Testis (tissue), 3 donors: ENCODE measurements around the gene LRG1. TPM values are rescaled to one million over a fixed set of nuclear protein-coding genes. Genes with fewer than 3 reads are reported as not detected.

Source experiments
- DNase-seq: peaks from one replicate; pipeline ENCODE4 v3.0.0-alpha.2; 2019
- H3K27ac ChIP-seq, 2 donors: fragments of 200-600 bp; sonication (generic); one replicate each; pipeline ENCODE4 v1.5.1; 2019
- H3K27me3 ChIP-seq: fragments of 200-600 bp; sonication (generic); one replicate; pipeline ENCODE4 v1.5.1; 2019
- H3K36me3 ChIP-seq: fragments of 200-600 bp; sonication (generic); one replicate; pipeline ENCODE4 v1.5.1; 2017; ENCODE audit warnings: low read depth; ENCODE audit errors: missing control alignments
- H3K4me1 ChIP-seq: fragments of 200-600 bp; sonication (generic); one replicate; pipeline ENCODE4 v1.5.1; 2019
- H3K4me3 ChIP-seq, 2 donors: fragments of 200-600 bp; sonication (generic); one replicate each; pipeline ENCODE4 v1.5.1; 2017 to 2019
- H3K9me3 ChIP-seq: fragments of 200-600 bp; sonication (generic); one replicate; pipeline ENCODE4 v1.5.1; 2017
- CTCF ChIP-seq, 3 experiments: fragments of 450-650 bp in 2 of 3; fragments of 200-600 bp in 1 of 3; sonication (generic) in 1 of 3; IDR thresholded peaks; one replicate each; pipeline ENCODE4 v1.5.1; 2016 to 2019; ENCODE audit warnings: antibody characterized with exemption in 3 of 3, mild to moderate bottlenecking in 2 of 3, moderate library complexity in 1 of 3
- POLR2A ChIP-seq: fragments of 450-650 bp; IDR thresholded peaks from one replicate; pipeline ENCODE4 v1.6.1; 2017; ENCODE audit warnings: antibody characterized with exemption, mild to moderate bottlenecking, moderate library complexity
- WGBS, 2 donors: methylation state at CpG; one replicate each; pipeline ENCODE4 v1.1.5; 2018; 5-methylcytosine and 5-hydroxymethylcytosine counted together
- intact Hi-C: fragments of 100-400 bp; cut with DNase I; formaldehyde crosslinking; loops from one replicate; pipeline ENCODE4 v1.15.1; 2023; ENCODE audit warnings: low total_unique reads
- polyA plus RNA-seq: library from polyadenylated mRNA; stranded (reverse); fragments of 350-450 nt; fragmentation: Illumina TruSeq; extraction: RNeasy Lipid Tissue Mini Kit (QIAGEN cat#74804); gene quantifications from one replicate; pipeline ENCODE4 v1.2.3, GENCODE V29; 2014; ENCODE audit warnings: low read depth, low replicate concordance; ENCODE audit not compliant: insufficient read depth
- total RNA-seq, 2 donors: library from RNA; depleted of rRNA; stranded (reverse); fragments of >200 nt; gene quantifications; one replicate each; pipeline ENCODE4 v1.2.3, GENCODE V29; 2016

Gene LRG1
- total and polyA plus RNA-seq, 3 donors from 2014 or later: 0.24 to 0.58 (median 0.25) TPM

- peak within 1 kb of the TSS; percentile 5 to 36 for H3K4me3 ChIP-seq
- H3K36me3 ChIP-seq: no peaks in the 10 kb centered on the region
- no peaks in the 10 kb centered on the region for H3K27me3 ChIP-seq
- H3K4me1 ChIP-seq: peaks cover 3% of the 10 kb centered on the region
- DNase-seq: peak; percentile 89
- intact Hi-C loops: no loop called here
- WGBS, 2 donors: 6 to 9% methylated on average over 8 to 32 of the region's 49 CpGs
- H3K27ac ChIP-seq: no peak within 1 kb of the TSS
- H3K9me3 ChIP-seq: no peaks in the 10 kb centered on the region
- TF ChIP-seq POLR2A: no peak
- TF ChIP-seq CTCF (IDR thresholded peaks at IDR 0.05): no peak
Measured at GRCh38 chr19:4534836-4535658, 4.8 kb downstream of the LRG1 start, which contains the start of gene PLIN5. Gene PLIN5 (minus strand): TSS chr19:4535224. CDS start chr19:4534074, 1,150 bp downstream.

- peaks cover 3% of the 10 kb centered on the region for H3K4me1 ChIP-seq
- H3K36me3 ChIP-seq: no peaks in the 10 kb centered on the region
- no peak for DNase-seq
- no peak overlapping the region for H3K4me3 ChIP-seq
- H3K9me3 ChIP-seq: no peaks in the 10 kb centered on the region
- 78 to 81% methylated on average over 7 to 9 of the region's 9 CpGs for WGBS, 2 donors
- no peaks in the 10 kb centered on the region for H3K27me3 ChIP-seq
- H3K27ac ChIP-seq: no peak overlapping the region
- intact Hi-C loops: no loop called here
- no peak for TF ChIP-seq POLR2A
- TF ChIP-seq CTCF (IDR thresholded peaks at IDR 0.05): no peak
Measured at GRCh38 chr19:4533835-4534424, 5.9 kb downstream of the LRG1 start.

DNA sequence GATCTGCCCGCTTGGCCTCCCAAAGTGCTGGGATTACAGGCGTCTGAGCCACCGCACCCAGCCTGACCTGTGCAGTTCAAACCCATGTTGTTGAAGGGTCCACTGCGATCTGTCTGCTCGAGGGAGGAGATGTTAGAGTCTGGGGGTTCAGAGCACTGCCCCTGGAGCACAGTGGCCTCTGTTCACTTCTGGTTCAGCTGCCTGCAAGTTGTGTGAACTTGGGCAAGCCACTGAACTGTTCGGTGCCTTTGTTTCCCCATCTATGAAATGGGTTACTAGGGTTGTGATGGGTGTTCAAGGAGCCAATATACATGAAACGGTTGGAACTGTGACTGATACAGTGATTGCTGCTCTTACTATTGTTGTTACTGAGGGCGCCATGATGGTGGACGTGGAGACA lies 6.5 kb downstream of the LRG1 start:
- WGBS, 2 donors: 79 to 84% methylated on average over 5 to 9 of the region's 9 CpGs
- Histone ChIP-seq H3K4me1 (peaks cover 3% of the 10 kb centered on the region), H3K27me3 (no peaks in the 10 kb centered on the region), H3K4me3 (no peak overlapping the region), H3K36me3 (no peaks in the 10 kb centered on the region), H3K9me3 (no peaks in the 10 kb centered on the region), H3K27ac (no peak overlapping the region)
- intact Hi-C loops: no loop called here
- DNase-seq: no peak
- TF ChIP-seq POLR2A (no peak), CTCF (IDR thresholded peaks at IDR 0.05) (no peak)

DNA sequence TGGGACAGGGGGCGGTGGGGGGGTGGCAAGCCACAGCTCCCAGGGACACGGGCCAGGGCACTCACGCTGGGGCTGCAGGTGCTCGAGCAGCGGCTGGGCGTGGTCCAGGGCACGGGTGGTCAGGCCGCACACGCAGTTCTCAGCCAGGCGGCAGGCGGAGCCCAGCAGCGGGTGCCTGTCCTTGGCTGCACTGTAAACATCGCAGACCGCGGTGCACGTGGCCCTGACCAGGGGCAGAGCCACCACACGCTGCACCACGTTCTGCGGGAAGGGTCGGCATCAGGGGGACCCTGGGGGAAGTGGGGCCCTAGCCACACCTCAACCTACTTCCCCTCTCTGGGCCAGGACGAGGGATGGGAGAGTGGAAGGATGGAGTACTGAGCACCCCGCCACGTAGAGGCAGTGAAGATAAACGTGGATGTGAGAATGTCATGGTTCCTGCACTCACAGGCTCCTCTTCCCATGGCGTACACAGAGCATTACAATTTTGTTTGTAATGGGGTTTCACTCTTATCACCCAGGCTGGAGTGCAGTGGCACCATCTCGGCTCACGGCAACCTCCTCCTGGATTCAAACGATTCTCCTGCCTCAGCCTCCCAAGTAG lies 8.2 kb downstream of the LRG1 start:
- Histone ChIP-seq H3K27ac (no peak overlapping the region), H3K36me3 (no peaks in the 10 kb centered on the region), H3K9me3 (no peaks in the 10 kb centered on the region), H3K27me3 (no peaks in the 10 kb centered on the region), H3K4me1 (peaks cover 3% of the 10 kb centered on the region), H3K4me3 (no peak overlapping the region)
- intact Hi-C loops: no loop called here
- DNase-seq: no peak
- 59 to 62% methylated on average over 17 to 28 of the region's 28 CpGs for WGBS, 2 donors
- TF ChIP-seq POLR2A (no peak), CTCF (IDR thresholded peaks at IDR 0.05) (no peak)
